ENCODE data around the gene MRRF. TPM values are rescaled to one million over a fixed set of nuclear protein-coding genes. Genes with fewer than 3 reads are reported as not detected.

Gene MRRF
- total RNA-seq, 1 donor from 2014 or later, result 38.5 TPM

GRCh38 chr9:122370869-122371755, 106.4 kb downstream of the MRRF start, which contains the start of gene PTGS1:
PTGS1 (plus strand) TSS chr9:122371024; CDS start chr9:122371085, 61 bp downstream.
- Histone ChIP-seq H3K4me3 (peak within 1 kb of the TSS; percentile 45 to 51), H3K4me1 (peaks cover 43% of the 10 kb centered on the region), H3K27me3 (no peaks in the 10 kb centered on the region), H3K27ac (no peak within 1 kb of the TSS), H3K36me3 (no peaks in the 10 kb centered on the region), H3K9me3 (no peaks in the 10 kb centered on the region)
- DNase-seq (ENCODE audit: extremely low spot score in 2 of 2), result no peak
- intact Hi-C loops (cut with DNase I), result no loop called here
- TF ChIP-seq POLR2A (IDR thresholded peaks at IDR 0.05) (no peak), POLR2AphosphoS5 (IDR thresholded peaks at IDR 0.05; ENCODE audit: insufficient read depth in 1 of 2, low read depth in 1 of 2) (peak in 1 of 2 donors; percentile 27)

DNA sequence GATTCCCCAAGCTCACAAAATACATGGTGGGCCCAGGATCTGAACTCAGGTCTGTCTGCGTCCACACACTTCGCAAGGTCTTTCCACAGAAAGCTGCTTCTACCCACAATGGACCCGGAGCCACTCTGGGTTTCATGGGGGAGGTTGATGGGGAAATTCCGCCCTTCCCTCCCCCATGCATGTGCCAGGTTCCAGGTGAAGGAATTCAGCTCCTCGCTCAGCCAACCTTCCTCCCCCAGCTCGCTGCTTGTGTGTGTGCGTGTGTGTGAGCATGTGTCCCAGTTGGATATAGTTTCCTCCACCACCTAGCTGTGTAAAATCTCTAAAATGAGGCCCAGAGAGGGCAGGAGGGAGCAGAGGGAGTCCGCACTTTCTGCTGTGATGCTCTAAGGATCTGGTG, 107.2 kb downstream of the MRRF start:
- Histone ChIP-seq H3K27ac (no peak overlapping the region), H3K4me1 (peaks cover 46% of the 10 kb centered on the region), H3K36me3 (no peaks in the 10 kb centered on the region), H3K9me3 (no peaks in the 10 kb centered on the region), H3K27me3 (no peaks in the 10 kb centered on the region), H3K4me3 (no peak overlapping the region)
- TF ChIP-seq, protein P1, sequence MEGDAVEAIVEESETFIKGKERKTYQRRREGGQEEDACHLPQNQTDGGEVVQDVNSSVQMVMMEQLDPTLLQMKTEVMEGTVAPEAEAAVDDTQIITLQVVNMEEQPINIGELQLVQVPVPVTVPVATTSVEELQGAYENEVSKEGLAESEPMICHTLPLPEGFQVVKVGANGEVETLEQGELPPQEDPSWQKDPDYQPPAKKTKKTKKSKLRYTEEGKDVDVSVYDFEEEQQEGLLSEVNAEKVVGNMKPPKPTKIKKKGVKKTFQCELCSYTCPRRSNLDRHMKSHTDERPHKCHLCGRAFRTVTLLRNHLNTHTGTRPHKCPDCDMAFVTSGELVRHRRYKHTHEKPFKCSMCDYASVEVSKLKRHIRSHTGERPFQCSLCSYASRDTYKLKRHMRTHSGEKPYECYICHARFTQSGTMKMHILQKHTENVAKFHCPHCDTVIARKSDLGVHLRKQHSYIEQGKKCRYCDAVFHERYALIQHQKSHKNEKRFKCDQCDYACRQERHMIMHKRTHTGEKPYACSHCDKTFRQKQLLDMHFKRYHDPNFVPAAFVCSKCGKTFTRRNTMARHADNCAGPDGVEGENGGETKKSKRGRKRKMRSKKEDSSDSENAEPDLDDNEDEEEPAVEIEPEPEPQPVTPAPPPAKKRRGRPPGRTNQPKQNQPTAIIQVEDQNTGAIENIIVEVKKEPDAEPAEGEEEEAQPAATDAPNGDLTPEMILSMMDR (IDR thresholded peaks at IDR 0.05), result no peak
- TF ChIP-seq POLR2A (IDR thresholded peaks at IDR 0.05) (no peak), POLR2AphosphoS5 (IDR thresholded peaks at IDR 0.05; ENCODE audit: insufficient read depth in 1 of 2, low read depth in 1 of 2) (no peak)
- DNase-seq (ENCODE audit: extremely low spot score in 2 of 2), result no peak
- intact Hi-C loops (cut with DNase I), result no loop called here

- TF ChIP-seq, protein P1 (IDR thresholded peaks at IDR 0.05), result no peak
- TF ChIP-seq POLR2A (IDR thresholded peaks at IDR 0.05) (no peak), POLR2AphosphoS5 (IDR thresholded peaks at IDR 0.05; ENCODE audit: insufficient read depth in 1 of 2, low read depth in 1 of 2) (no peak)
- Histone ChIP-seq H3K27ac (no peak overlapping the region), H3K4me1 (peaks cover 43% of the 10 kb centered on the region), H3K4me3 (no peak overlapping the region), H3K27me3 (no peaks in the 10 kb centered on the region), H3K9me3 (no peaks in the 10 kb centered on the region), H3K36me3 (no peaks in the 10 kb centered on the region)
- intact Hi-C loops (cut with DNase I), result no loop called here
- no peak for DNase-seq (ENCODE audit: extremely low spot score in 2 of 2)
Observed at GRCh38 chr9:122372856-122373845, 108.5 kb downstream of the MRRF start.

- Histone ChIP-seq H3K9me3 (no peaks in the 10 kb centered on the region), H3K27ac (peak overlapping the region; percentile 26), H3K27me3 (no peaks in the 10 kb centered on the region), H3K4me3 (no peak overlapping the region), H3K4me1 (peaks cover 37% of the 10 kb centered on the region), H3K36me3 (no peaks in the 10 kb centered on the region)
- TF ChIP-seq, protein P1 (IDR thresholded peaks at IDR 0.05), result no peak
- TF ChIP-seq POLR2AphosphoS5 (IDR thresholded peaks at IDR 0.05; ENCODE audit: insufficient read depth in 1 of 2, low read depth in 1 of 2), result peak in 1 of 2 donors; percentile 21
- no peak for DNase-seq (ENCODE audit: extremely low spot score in 2 of 2)
- intact Hi-C loops (cut with DNase I), result no loop called here
Observed at GRCh38 chr9:122374885-122375420, 110.3 kb downstream of the MRRF start.

- Histone ChIP-seq H3K36me3 (no peaks in the 10 kb centered on the region), H3K9me3 (no peaks in the 10 kb centered on the region), H3K27me3 (no peaks in the 10 kb centered on the region), H3K4me1 (peaks cover 20% of the 10 kb centered on the region), H3K27ac (no peak overlapping the region), H3K4me3 (no peak overlapping the region)
- TF ChIP-seq POLR2AphosphoS5 (IDR thresholded peaks at IDR 0.05; ENCODE audit: insufficient read depth in 1 of 2, low read depth in 1 of 2) (no peak), POLR2A (IDR thresholded peaks at IDR 0.05) (no peak)
- TF ChIP-seq, protein P1 (IDR thresholded peaks at IDR 0.05), result no peak
- DNase-seq (ENCODE audit: extremely low spot score in 2 of 2), result no peak
- intact Hi-C loops (cut with DNase I), result no loop called here
Observed at GRCh38 chr9:122376796-122377195, 112.1 kb downstream of the MRRF start.

All from vagina (tissue), 2 donors.